ENCODE data around the gene PUM2.
"Not testable (repeated sequence)": the region's sequence is repeated elsewhere in the genome, so short reads cannot be mapped to it uniquely, and the experiment has no call there.

Gene PUM2

GRCh38 chr2:20288642-20289340 is 61.9 kb downstream of the PUM2 start:
- DNase-seq = no peak

DNA sequence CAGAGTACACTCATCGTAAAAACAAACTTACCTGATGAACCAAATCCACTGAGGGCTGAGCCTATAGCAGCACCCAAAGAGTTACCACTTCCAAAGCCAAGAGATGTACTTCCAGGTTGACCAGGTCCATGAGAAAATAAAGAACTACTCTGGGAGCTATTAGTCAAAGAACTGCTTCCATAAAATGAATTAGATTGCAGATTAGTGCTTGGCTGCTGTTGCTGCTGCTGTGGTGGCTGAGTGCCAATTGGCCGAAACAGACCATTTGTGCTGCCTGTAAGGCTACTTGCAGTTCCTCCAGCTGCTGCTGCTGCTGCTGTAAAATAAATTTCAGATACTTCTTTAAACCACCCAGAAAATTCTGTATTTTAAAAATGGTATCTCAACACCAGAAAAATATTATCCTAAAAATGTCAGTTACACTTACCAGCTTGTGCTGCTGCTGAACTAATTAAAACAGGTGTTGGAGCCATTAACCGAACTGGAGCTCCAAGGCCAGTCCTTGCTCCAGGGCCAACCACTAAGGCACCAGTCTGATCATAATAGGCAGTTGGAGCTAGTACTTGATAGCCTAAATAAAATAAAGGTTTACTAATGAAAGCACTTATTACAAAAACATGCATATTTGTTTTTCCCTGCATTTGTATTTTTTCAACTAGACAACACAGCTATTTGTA is 67.6 kb downstream of the PUM2 start:
- no peak for DNase-seq

GRCh38 chr2:20281876-20282275 is 68.8 kb downstream of the PUM2 start:
- no peak for DNase-seq

- no peak for DNase-seq
Measured at GRCh38 chr2:20273042-20273441, 77.6 kb downstream of the PUM2 start.

DNA sequence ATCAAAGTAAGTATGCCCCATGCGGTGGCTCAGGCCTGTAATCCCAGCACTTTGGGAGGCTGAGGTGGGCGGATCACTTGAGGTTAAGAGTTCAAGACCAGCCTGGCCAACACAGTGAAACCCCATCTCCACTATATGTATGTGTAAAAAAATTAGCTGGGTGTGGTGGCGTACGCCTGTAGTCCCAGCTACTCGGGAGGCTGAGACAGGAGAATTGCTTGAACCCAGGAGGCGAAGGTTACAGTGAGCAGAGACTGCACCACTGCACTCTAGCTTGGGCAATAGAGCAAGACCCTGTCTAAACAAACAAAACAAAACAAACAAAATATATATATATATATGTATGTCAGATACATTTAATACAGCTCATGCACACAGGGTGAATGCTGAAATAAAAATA is 82.3 kb downstream of the PUM2 start:
- not testable (repeated sequence) for DNase-seq

DNA sequence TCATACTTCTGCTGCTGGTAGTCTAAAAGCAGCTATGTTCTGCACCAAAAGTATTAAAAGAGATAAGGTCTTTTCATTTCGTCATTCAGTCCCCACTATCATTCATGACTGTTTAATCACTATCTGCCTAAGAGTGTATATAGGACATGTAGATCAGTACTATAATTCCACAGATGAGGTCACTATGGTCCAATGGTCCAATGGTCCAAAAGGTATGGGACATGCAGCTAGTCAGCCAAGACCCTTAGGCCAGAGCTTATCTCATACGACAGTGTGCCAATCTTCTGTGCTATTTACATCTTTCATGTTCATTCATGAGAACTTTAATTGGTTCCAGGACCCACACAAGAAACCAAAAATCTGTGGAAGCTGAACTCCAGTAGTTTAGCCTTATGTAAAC is 83.1 kb downstream of the PUM2 start:
- DNase-seq = no peak

- DNase-seq = no peak
Measured at GRCh38 chr2:20264629-20265028, 86.0 kb downstream of the PUM2 start.

DNA sequence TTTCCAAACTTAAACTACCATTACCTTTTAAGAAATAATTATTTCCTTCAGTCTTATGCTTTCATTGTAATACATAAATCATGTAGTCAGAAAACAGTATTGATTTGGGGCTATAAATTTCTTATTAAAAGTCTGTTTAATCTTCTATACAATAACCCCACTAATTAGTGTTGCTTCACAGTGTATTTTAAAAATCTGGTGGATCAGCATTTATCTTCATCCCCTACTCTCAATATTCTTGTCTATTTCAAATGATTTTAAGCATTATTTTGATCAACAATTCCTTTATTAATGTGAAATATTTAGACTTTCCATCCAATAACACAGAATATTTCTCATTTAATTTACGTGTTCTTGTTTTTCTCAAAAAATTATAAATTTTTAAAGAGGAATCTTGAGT is 93.2 kb downstream of the PUM2 start:
- no peak for DNase-seq

DNA sequence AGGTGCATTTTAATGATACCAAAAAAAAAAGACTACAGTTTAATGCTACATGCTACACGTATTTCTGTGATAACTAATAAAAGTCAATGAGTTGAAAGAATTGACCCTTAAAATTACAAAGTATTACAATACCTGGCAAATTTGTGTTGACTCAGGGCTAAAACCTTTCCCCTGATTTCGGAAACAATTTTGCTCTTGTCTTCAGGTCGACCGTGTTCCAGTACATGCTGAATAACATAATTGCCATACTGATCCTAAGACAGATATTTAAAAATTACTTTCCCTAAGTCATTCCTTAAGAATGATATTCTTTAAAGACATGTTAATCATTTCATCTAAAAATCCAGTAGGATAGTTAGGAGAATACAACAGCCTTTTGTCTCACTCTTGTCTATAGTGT is 95.9 kb downstream of the PUM2 start:
- no peak for DNase-seq

DNA sequence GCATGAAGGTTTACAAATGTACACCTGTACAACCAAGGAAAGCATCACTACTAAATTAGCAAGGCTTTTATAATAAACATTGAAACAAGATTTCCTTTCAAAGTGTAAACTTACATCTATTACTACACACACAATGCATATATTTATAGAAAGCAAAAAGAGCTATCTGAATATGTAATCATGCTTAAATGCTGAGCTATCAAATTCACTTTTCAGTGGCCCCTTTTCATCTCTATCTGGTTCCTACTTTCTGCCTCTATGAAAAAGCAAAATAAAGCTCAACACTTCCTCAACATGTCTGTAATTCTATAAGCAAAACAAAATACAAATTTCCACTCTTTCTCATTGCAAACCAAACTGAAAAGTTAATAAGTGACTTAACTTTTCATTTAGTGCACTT is 100.2 kb downstream of the PUM2 start:
- DNase-seq = no peak

DNA sequence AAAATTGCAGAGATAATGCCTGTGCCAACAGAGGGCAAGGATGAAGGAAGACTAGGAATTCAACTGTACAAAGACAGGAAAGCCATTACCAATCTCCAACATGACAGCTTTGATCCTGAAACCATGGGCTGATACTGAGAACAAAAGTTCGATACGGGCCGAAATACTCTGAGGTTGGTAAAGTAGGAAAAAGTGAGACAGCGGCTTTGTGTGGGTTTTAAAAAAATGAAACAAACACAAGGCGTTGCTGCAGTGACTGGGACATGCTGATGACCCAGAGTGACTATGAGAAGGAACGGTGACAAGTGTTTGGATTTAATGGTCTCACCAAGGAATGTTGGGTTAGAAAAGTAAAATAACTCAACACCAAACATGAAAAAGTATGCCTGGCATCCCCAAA is 101.5 kb downstream of the PUM2 start:
- DNase-seq = no peak

DNA sequence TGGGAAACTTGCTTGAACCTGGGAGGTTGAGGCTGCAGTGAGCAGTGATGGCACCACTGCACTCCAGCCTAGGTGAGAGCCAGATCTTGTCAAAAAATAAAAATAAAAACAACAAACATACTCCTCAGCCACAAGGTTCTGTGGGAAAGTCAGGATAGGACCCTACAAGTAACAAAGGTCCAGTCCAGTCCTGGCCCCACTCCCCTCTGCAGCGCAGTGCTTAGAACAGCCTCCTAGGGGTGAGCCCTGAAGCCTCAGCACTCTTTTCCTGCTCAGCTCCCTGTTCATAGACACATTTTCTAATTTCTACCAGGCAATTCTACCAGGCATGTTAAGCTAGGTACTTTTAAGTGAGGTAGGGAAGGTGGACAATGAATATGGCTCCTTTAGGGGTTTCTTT is 103.6 kb downstream of the PUM2 start:
- DNase-seq = no peak

DNA sequence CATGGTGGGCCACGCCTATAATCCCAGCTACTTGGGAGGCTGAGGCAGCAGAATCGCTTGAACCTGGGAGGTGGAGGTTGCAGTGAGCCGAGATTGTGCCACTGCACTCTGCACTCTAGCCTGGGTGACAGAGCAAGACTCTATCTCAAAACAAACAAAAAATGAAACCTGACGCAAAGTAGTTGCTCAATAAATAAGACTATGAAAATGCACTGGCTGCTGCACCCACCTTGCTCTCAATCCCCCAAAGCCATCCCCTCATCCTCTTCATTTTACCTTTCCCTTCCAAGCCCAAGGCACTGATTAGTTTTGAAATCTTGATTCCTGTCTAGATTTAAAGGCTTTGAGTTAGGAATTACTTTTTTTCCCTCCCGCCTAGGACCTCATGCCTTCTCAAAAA is 107.0 kb downstream of the PUM2 start:
- DNase-seq = not testable (repeated sequence)

DNA sequence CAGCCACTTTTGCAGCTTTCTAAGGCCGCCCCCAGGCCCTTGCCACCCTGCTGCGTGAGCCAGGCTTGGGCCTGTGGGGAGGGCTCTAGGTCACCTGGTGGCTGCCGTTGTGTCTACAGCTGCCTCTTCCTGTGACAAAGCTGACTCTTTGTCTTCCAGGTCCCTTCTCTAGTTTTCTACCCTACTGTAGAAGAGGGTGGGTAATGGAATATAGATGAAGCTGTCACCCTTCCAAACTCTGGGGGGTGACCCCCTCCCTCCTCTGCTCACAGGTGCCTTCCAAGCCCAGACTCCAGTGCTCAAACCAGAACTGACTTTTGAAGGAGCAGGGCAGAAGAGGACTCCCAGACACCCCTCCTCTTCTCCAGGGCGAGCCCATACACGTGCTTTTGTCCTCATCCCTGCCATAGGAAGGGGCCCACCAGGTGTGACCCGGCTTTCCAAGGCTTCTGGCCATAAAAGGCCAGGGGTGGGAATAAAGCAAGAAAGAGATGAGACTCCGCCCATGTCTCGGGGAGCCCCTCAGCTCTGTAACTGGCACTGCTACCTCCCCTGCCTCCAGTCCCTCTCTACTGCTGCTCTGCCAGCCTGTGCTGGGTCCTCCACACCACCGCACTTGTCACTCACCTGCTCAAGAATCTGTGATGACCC is 107.8 kb downstream of the PUM2 start:
- DNase-seq = no peak

GRCh38 chr2:20241973-20242726 is 108.5 kb downstream of the PUM2 start:
- no peak for DNase-seq

DNA sequence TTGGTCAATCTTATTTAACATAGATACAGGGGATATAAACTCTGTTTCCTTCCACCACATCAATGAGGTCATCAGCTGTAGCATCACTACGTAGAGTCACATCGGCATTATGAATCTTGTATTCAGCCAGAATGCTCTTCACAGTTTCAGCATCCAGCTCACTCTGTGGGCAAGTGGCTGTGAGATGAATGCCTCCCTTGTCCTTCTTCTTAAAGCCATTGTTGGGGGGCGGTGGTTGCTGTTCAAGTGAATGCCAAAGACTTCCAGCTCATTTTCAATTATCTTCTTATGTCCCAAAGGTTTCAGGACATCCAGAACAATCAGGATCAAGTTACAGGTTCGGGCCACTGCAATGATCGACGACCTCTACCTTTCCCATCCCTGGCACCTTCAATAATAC is 110.4 kb downstream of the PUM2 start:
- not testable (repeated sequence) for DNase-seq

- no peak for DNase-seq
Measured at GRCh38 chr2:20236496-20236895, 114.1 kb downstream of the PUM2 start.

DNA sequence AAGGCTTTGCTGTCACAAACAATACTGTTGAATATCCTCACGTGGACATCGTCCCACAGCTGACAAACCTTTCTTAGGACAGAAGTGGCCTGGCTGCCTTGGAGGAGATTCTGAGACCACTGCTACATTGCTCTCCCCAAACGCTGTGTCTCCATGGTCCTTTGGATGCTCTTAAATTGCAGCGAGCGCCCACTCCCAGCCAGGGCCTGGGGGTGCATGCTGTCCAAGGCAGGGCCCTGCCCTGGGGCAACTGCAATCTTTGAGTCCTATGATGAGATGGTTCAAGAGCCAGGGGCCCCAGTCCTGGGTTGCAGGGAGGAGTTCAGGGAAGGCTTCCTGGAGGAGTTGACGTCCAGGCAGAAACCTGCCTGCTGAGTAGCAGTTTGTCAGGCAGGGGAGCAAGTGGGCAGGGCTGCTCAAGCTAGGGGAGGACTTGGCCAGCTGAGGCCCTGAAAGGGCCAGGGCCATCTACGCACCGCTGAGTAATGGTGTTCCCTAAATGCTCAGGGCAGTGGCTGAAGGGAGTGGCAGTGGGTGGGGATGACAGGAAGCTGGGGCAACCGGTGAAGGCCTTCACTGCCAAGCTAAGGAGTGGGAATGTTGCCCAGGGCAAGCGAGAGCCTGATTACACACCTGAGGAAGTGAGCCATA is 114.9 kb downstream of the PUM2 start:
- DNase-seq = no peak

- not testable (repeated sequence) for DNase-seq
Measured at GRCh38 chr2:20234597-20234996, 116.0 kb downstream of the PUM2 start.

- no peak for DNase-seq
Measured at GRCh38 chr2:20232837-20233207, 117.8 kb downstream of the PUM2 start.

- no peak for DNase-seq
Measured at GRCh38 chr2:20231598-20232026, 119.0 kb downstream of the PUM2 start.

- no peak for DNase-seq
Measured at GRCh38 chr2:20231159-20231558, 119.5 kb downstream of the PUM2 start.

DNA sequence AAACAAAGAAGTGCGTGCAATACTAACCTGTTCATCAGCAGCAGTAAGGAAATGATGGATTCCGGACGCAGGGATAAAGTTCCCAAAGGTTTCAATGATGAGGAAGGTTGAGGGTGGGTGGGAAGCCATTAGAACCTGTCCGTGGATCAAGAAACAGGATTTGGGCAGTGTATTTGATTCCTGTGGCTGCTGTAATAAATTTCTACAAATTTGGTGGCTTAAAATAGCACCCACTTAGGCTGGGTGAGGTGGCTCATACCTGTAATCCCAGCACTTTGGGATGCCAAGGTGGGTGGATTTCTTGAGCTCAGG is 120.6 kb downstream of the PUM2 start:
- no peak for DNase-seq
